RWPE1 (cell line): Measurements from ENCODE around the gene SCTR.

Experiments
- CTCF ChIA-PET: fragments of 350-600 bp; sonication (Branson Sonifier 250); formaldehyde crosslinking; extraction: SDS; loops from one replicate; lab custom pipeline; 2021; lab: Yijun Ruan, JAX
- POLR2A ChIA-PET: fragments of 400-600 bp; formaldehyde crosslinking; extraction: SDS; loops from one replicate; lab custom pipeline; 2020; ENCODE audit warnings: antibody characterized with exemption; ENCODE audit not compliant: low non-redundant PET; lab: Yijun Ruan, JAX
- DNase-seq: peaks from one replicate; pipeline ENCODE4 v3.0.0; 2012; ENCODE audit warnings: low spot score
- H3K27ac ChIP-seq: fragments of 450-650 bp; 2 replicates; pipeline ENCODE4 v1.5.1; 2017
- CTCF ChIP-seq: fragments of 450-650 bp; conservative IDR thresholded peaks from 2 replicates; pipeline ENCODE4 v1.5.1; 2017; ENCODE audit warnings: low read depth, mild to moderate bottlenecking

Gene SCTR

GRCh38 chr2:119544075-119544938 lies 20.0 kb upstream of the SCTR start, which contains the start of gene CFAP221:
CFAP221 (plus strand) TSS chr2:119544449; CDS start chr2:119546132, 1,683 bp downstream.
- TF ChIP-seq CTCF, result no peak
- H3K27ac ChIP-seq, result no peak within 1 kb of the TSS
- CTCF ChIA-PET, result no interaction called here
- POLR2A ChIA-PET, result interaction anchor here (0.7 kb wide), 1 partner anchor 458 kb away, joined by 3 read pairs; no protein-coding TSS in a partner anchor
- peak; percentile 76 for DNase-seq

- DNase-seq, result no peak
- CTCF ChIA-PET, result no interaction called here
- H3K27ac ChIP-seq, result no peak overlapping the region
- no peak for TF ChIP-seq CTCF
- POLR2A ChIA-PET, result no interaction called here
Observed at GRCh38 chr2:119541476-119541875, 17.2 kb upstream of the SCTR start.

GRCh38 chr2:119537792-119538191 lies 13.5 kb upstream of the SCTR start:
- ChIA-PET CTCF (no interaction called here), POLR2A (no interaction called here)
- no peak for DNase-seq
- TF ChIP-seq CTCF, result no peak
- H3K27ac ChIP-seq, result no peak overlapping the region

- CTCF ChIA-PET, result no interaction called here
- POLR2A ChIA-PET, result no interaction called here
- DNase-seq, result no peak
- no peak overlapping the region for H3K27ac ChIP-seq
- no peak for TF ChIP-seq CTCF
Observed at GRCh38 chr2:119536707-119537106, 12.4 kb upstream of the SCTR start.

DNA sequence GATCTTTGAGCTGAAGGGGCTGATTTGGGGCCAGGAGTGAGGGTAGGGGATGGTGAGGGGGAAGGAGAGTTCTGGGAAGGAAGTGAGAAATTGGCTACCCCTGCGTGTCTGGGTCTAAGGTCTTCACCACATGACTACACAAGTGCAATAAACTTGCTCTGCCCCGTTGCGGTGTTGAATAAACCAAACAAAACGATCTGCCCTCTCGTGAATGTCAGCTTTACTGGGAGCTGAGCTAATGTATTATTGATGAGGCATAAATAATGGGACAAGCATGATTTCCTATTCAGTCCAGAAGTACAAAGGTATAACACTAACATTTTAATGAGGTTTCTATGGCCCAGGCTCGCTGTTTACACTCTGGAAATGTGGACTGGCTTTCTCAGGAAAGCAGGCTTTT lies 11.9 kb upstream of the SCTR start:
- CTCF ChIA-PET, result interaction anchor here (0.5 kb wide), 1 partner anchor 12 kb away, joined by 4 read pairs; no protein-coding TSS in a partner anchor
- no peak overlapping the region for H3K27ac ChIP-seq
- no peak for DNase-seq
- POLR2A ChIA-PET, result no interaction called here
- no peak for TF ChIP-seq CTCF

DNA sequence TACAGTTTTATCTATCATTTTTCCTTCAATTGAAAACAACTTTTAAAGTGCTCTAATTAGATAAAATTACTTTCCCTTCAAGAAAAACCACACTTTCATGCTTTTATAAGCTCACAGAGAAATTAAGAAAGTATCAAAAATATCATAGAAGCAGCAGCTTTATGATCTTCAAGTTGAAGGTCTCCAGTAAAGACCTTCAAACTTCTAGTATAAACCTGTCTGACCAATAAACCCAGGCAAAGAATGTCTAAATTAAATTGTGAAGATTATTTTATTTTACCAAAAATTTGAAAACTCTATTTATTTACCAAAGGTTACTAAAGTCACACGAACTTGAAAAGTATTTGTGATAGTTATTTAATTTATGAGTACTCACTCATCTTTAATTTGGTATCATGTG lies 9.3 kb upstream of the SCTR start:
- ChIA-PET POLR2A (no interaction called here), CTCF (no interaction called here)
- H3K27ac ChIP-seq, result no peak overlapping the region
- DNase-seq, result no peak
- no peak for TF ChIP-seq CTCF
